Left lung (tissue), 10 donors: Measurements from ENCODE around the gene PPFIA2. TPM values are rescaled to one million over a fixed set of nuclear protein-coding genes. Genes with fewer than 3 reads are reported as not detected.

Experiments
- ATAC-seq: fragments of 200-7000 bp; cut with Tn5 transposase; one replicate; pipeline ENCODE4 v1.9.1; 2020; ENCODE audit warnings: moderate library complexity
- DNase-seq, 4 donors: peaks; one replicate each; pipeline ENCODE4 v3.0.0-alpha.2; 2013 to 2020
- H3K27ac ChIP-seq, 2 donors: fragments of 200-600 bp; sonication (generic) in 1 of 2; one replicate each; pipeline versions ENCODE4 v1.5.0 to v1.8.0; 2020 to 2021
- H3K27me3 ChIP-seq, 2 donors: fragments of 200-600 bp; sonication (generic) in 1 of 2; one replicate each; pipeline versions ENCODE4 v1.5.0 to v1.8.0; 2020 to 2021
- H3K36me3 ChIP-seq, 2 donors: fragments of 200-600 bp; sonication (generic) in 1 of 2; one replicate each; pipeline versions ENCODE4 v1.5.0 to v1.8.0; 2020 to 2021
- H3K4me1 ChIP-seq, 2 donors: fragments of 200-600 bp; one replicate each; pipeline ENCODE4 v1.8.0; 2021
- H3K4me3 ChIP-seq, 2 donors: fragments of 200-600 bp; sonication (generic) in 1 of 2; one replicate each; pipeline versions ENCODE4 v1.5.0 to v1.8.0; 2020 to 2021; ENCODE audit warnings: mild to moderate bottlenecking in 1 of 2
- H3K9me3 ChIP-seq, 2 donors: fragments of 200-600 bp; sonication (generic) in 1 of 2; one replicate each; pipeline versions ENCODE4 v1.5.0 to v1.8.0; 2020 to 2021
- CTCF ChIP-seq, 2 donors: fragments of 200-600 bp; sonication (generic) in 1 of 2; IDR thresholded peaks; one replicate each; pipeline versions ENCODE4 v1.5.0 to v1.8.0; 2021; ENCODE audit warnings: antibody characterized with exemption in 2 of 2
- intact Hi-C, 2 donors: fragments of 100-400 bp; cut with DNase I; formaldehyde crosslinking; loops; one replicate each; pipeline versions ENCODE4 v1.11.2 to v1.14.2; 2022
- polyA plus RNA-seq, 6 donors: library from polyadenylated mRNA; unstranded; fragments of 120-200 nt; gene quantifications; one replicate each; pipeline ENCODE4 v1.2.1, GENCODE V29; 2013; ENCODE audit not compliant: insufficient read length in 6 of 6
- total RNA-seq, 2 donors: library from RNA; stranded (reverse); fragmentation: NEBNext Ultra II Directional; extraction: Animal tissue kit (Norgen Biotek cat#: 25700); gene quantifications; one replicate each; pipeline ENCODE4 v1.2.1, GENCODE V29; 2021
- donor health status: DM: no; HTN: yes; CAD: no.
- donor health status: DM: no; HTN: no; CAD: no.

The PPFIA2 gene
- total and polyA plus RNA-seq, 8 donors, result 1.1 to 3.5 (median 1.9) TPM

GRCh38 chr12:81518638-81519037 lies 240.5 kb downstream of the PPFIA2 start:
- no peaks in the 10 kb centered on the region for H3K9me3 ChIP-seq
- intact Hi-C loops, result no loop called here
- no peaks in the 10 kb centered on the region for H3K4me1 ChIP-seq
- TF ChIP-seq CTCF (IDR thresholded peaks at IDR 0.05), result no peak
- DNase-seq (no peak), ATAC-seq (no peak)
- H3K4me3 ChIP-seq, result no peak overlapping the region
- no peak overlapping the region for H3K27ac ChIP-seq
- H3K27me3 ChIP-seq, result no peaks in the 10 kb centered on the region
- no peaks in the 10 kb centered on the region for H3K36me3 ChIP-seq

- no peaks in the 10 kb centered on the region for H3K4me1 ChIP-seq
- DNase-seq (peak in 1 of 4 donors; percentile 32), ATAC-seq (peak; percentile 89)
- H3K4me3 ChIP-seq, result no peak overlapping the region
- no peaks in the 10 kb centered on the region for H3K9me3 ChIP-seq
- TF ChIP-seq CTCF (IDR thresholded peaks at IDR 0.05), result no peak
- intact Hi-C loops, result no loop called here
- H3K27me3 ChIP-seq, result no peaks in the 10 kb centered on the region
- no peaks in the 10 kb centered on the region for H3K36me3 ChIP-seq
- no peak overlapping the region for H3K27ac ChIP-seq
Measured at GRCh38 chr12:81517296-81517695, 241.9 kb downstream of the PPFIA2 start.

GRCh38 chr12:81502912-81503695 lies 256.0 kb downstream of the PPFIA2 start:
- H3K36me3 ChIP-seq, result no peaks in the 10 kb centered on the region
- intact Hi-C loops, result no loop called here
- ATAC-seq, result peak; percentile 70
- no peaks in the 10 kb centered on the region for H3K4me1 ChIP-seq
- peak overlapping the region in 1 of 2 donors; percentile 36 for H3K27ac ChIP-seq
- H3K9me3 ChIP-seq, result no peaks in the 10 kb centered on the region
- no peak for TF ChIP-seq CTCF (IDR thresholded peaks at IDR 0.05)
- DNase-seq, result no peak
- H3K4me3 ChIP-seq, result no peak overlapping the region
- no peaks in the 10 kb centered on the region for H3K27me3 ChIP-seq

GRCh38 chr12:81500788-81501187 lies 258.4 kb downstream of the PPFIA2 start:
- intact Hi-C loops, result no loop called here
- H3K9me3 ChIP-seq, result no peaks in the 10 kb centered on the region
- no peak for DNase-seq
- H3K27ac ChIP-seq, result no peak overlapping the region
- no peak overlapping the region for H3K4me3 ChIP-seq
- peak; percentile 14 for ATAC-seq
- H3K36me3 ChIP-seq, result no peaks in the 10 kb centered on the region
- TF ChIP-seq CTCF (IDR thresholded peaks at IDR 0.05), result no peak
- no peaks in the 10 kb centered on the region for H3K27me3 ChIP-seq
- no peaks in the 10 kb centered on the region for H3K4me1 ChIP-seq

- Histone ChIP-seq H3K36me3 (no peaks in the 10 kb centered on the region), H3K9me3 (no peaks in the 10 kb centered on the region), H3K27me3 (no peaks in the 10 kb centered on the region), H3K4me1 (no peaks in the 10 kb centered on the region), H3K4me3 (no peak overlapping the region), H3K27ac (no peak overlapping the region)
- peak; percentile 86 for ATAC-seq
- intact Hi-C loops, result no loop called here
- TF ChIP-seq CTCF (IDR thresholded peaks at IDR 0.05), result no peak
- no peak for DNase-seq
Measured at GRCh38 chr12:81499809-81500208, 259.3 kb downstream of the PPFIA2 start.
